Measurements from ENCODE around the gene CIAPIN1.
"Not testable (repeated sequence)": the region's sequence is repeated elsewhere in the genome, so short reads cannot be mapped to it uniquely, and the experiment has no call there.

The CIAPIN1 gene

DNA sequence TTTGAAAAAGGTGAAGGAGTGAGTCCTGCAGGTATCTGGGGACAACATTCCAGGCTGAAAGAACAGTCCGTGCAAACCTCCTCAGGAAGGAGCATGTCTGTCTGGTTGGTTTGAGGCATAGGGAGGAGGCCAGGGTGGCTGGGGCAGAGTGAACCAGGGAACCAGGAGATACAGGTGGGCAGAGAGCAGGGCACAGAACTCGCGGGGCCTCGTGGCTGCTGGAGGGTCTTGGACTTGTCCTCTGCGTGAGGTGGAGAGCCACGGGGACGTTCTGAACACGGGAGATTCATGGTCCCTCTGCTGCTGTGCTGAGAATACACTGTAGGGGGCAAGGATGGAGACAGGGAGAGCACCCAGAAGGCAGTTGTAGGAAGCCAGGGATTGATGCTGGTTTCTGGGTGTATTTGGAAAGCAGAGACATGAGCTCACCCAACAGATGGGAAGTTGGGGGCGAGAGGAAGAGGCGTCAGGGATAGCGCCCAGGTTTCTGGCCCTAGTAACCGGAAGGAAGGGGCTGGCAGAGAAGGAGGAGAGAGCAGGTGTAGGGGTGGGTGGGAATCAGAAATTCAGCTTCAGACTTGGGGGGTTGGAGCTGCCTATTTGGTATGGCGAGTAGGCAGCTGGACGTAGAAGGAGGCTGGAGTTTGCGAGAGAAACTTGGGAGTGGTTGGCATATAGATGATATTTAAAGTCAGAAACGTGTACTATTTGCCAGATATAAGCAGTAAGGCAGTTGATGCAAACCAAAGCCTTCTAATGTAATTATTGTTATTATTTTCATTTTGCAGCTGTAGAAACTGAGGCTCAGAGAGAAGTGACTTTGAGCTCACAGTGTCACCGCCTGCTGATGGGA, 43.0 kb downstream of the CIAPIN1 start, which contains the start of gene CCL17:
Gene CCL17 (plus strand): TSS at position 803 of the 853 bp plus-strand sequence. CDS start 9,166 bp downstream, outside the sequence.
- DNase-seq, result no peak

- DNase-seq, result no peak
Observed at GRCh38 chr16:57401943-57402640, 45.1 kb downstream of the CIAPIN1 start.

DNA sequence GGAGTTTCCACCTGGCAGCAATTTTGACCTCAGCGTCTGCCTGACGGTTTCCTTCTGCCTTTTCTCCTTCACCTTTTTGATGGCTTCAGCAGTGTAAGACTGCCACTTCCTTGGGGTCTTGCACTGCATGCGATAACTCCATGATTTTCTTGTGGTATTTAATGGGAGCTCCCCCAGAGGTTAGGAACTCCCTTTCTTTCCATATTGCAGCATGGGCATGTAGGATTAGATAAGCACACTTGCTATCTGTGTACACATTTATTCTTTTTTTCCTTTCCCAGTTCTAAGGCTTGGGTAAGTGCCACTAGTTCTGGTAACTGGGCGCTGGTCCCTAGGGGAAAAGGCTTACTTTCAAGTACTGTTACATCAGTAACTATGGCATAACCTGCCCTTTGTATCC, 49.7 kb downstream of the CIAPIN1 start:
- not testable (repeated sequence) for DNase-seq

- no peak for DNase-seq
Observed at GRCh38 chr16:57396786-57397185, 50.4 kb downstream of the CIAPIN1 start.

DNA sequence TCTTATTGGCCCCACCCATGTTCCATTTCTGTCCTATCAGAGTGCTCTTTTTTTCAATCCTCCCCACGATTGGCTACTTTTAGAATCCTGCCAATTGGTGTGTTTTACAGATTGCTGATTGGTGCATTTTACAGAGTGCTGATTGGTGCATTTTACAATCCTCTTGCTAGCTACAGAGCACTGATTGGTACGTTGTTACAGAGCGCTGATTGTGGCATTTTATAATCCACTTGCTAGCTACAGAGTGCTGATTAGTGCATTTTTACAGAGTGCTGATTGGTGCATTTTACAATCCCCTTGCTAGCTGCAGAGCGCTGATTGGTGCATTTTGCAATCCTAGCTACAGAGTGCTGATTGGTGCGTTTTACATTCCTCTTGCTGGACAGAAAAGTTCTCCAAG, 52.2 kb downstream of the CIAPIN1 start:
- DNase-seq, result no peak

DNA sequence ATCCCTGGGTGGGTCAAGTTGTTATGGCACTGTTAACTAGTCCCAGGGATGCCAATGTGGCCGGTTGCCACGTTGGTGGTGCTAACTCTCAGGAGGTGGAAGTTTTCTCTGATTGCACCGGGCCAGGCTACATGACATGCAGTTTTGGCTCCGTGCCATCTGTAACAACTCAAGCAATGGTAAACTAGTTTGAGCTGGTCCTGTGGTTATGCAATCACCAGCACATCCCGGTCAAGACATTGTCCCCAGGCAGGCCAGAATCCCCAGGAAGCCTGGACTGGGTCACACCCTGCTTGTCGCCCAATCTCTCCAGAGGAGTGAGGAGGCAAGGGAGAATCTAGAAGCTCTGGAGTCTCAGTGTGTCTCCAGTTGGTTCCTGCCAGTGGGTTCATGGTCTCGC, 52.7 kb downstream of the CIAPIN1 start:
- DNase-seq, result no peak

GRCh38 chr16:57392694-57393093, 54.5 kb downstream of the CIAPIN1 start:
- DNase-seq, result no peak

- no peak for DNase-seq
Observed at GRCh38 chr16:57391708-57392107, 55.5 kb downstream of the CIAPIN1 start.

DNA sequence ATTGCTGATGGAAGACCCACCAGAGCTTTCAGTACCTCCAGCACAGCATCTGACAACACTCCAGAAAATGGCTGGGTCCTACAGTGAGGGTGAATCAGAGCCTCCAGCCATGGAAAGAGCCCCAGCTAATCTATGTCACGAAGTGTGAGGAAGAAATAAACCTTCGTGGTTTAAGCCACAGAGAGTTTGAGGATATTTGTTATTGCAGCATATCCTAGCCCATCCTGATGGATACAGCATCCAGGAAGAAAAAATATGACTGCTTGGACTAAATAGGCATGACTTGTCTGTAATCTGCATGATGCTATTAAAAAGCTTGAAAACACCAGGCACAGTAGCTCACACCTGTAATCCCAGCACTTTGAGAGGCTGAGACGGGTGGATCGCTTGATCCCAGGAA, 55.9 kb downstream of the CIAPIN1 start:
- no peak for DNase-seq

DNA sequence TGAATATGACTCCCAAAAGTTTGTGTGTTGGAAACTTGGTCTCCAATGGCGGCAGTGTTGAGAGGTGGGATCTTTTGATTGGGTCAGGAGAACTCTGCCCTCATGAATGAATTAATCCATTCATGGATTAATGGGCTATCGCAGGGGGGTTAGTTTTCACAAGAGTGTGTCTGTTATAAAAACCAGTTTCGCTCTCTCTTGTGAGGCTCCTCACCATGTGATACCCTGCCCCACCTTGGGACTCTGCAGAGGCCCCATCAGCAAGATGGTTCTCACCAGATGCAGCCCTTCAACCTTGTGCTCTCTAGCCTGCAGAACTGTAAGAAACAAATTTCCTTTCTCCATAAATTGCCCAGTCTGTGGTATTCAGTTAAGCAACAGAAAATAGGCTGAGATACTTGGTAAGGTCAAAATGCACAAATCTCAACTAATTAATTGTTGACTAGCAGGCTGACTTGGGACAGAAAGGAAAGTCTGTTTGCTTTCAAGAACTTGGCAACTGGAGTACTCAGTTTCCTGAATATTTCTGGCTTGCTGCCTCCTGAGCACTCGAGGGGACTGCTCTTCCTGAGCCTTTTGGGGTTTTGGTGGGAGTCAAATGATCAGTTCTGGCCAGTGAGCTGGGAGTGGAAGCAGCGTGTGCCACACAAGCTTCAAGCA, 56.4 kb downstream of the CIAPIN1 start:
- DNase-seq, result no peak

- no peak for DNase-seq
Observed at GRCh38 chr16:57389087-57389468, 58.1 kb downstream of the CIAPIN1 start.

DNA sequence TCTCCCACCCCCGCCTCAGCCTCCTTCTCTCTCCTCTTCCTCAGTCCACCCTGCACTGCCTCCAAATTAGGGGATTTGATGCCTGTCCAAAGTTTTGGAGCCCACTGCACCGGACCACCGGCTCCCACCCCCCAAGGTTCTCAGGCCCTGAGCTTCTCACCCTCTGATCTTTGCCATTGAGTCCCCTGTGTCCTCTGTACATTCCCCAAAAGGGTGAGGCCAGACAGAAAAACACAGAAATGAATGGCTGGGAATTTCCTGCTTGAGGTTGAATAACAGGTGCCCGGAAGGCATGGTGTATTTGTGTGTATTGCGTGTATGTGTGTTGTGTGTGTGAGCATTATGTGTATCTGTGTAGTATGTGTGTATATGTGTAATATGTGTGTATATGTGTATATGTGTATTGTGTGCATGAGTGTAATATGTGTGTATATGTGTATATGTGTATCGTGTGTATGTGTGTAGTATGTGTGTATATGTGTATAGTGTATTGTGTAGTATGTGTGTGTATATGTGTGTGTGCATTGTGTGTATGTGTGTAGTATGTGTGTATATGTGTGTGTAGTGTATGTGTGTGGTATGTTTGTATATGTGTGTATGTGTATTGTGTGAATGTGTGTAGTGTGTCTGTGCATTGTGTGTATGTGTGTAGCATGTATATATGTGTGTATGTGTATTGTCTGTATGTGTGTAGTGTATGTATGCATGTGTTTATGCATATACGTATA, 58.7 kb downstream of the CIAPIN1 start:
- no peak for DNase-seq

DNA sequence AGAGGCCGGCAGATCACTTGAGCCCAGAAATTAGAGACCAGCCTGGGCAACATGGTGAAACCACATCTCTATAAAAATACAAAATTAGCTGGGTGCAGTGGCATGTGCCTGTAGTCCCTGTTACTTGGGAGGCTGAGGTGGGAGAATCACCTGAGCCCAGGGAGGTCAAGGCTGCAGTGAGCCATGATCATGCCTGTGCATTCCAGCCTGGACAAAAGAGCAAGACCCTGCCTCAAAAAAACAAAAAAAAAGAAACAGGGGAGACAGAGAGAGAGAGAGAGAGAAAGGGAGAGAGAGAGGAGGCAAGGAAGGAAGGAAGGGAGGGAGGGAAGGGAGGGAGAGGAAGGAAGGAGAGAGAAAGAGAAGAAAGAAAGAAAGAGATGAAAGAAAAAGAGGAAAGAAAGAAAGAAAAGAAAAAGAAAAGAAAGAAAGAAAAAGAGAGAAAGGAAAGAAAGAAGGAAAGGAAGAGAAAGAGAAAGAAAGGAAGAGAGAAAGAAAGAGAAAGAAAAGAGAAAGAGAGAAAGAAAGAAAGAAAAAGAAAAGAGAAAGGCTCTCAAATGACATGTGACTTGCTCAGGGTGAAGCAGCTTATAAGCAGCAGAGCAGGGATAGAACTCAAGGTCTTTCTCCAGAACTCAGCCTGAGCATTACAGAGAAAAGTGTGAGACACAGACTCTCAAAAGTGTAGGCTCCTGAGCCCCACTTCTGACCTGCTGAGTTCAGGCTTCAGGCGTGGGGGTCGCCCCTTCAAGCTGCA, 59.4 kb downstream of the CIAPIN1 start:
- no peak for DNase-seq

DNA sequence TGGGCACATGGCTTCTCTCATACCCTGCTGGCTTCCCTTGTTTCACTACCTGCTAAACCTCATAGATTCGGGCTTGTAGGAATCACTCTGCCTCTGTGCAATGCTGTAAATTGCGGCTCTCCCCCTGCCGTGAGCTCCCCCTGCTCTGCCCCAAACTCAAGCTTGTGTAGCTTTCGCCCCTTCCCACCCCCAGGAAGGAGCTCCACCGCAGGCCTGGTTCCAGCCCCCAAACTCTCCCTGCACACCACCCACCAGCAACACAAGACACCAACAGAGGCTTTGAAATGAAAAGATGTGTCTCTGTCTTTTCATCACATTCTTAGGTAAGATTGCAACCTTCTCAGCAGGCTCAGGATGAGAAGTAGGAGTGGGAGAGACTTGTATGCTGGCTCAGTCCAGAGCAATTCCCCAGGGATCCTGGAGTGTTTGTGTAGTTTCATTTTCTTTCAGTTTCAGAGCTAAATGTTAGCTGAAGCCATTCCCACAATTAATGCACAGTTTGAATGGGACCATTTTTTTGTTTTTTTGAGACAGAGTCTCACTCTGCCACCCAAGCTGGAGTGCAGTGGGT, 60.7 kb downstream of the CIAPIN1 start:
- DNase-seq, result peak in 2 of 3 experiments; percentile 11 to 65

DNA sequence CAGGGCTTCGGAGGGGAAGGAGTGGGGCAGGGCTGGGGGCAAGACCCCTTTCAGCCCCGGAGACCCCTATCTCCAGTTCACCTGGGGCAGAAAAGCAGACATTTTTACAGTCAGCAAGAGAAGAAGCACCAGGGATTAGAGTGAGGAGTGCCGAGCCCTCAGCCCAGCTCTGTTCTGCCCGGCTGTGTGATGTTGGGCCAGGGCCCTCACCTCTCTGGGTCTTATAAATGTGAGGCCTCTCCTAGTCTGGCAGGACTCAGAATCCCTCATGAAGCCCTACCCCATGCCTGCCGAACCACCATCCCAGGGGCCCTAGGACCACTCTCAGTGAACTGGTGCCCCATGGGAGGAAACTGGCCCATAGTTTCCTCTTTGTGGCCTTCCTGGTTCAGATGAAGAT, 62.1 kb downstream of the CIAPIN1 start:
- no peak for DNase-seq

DNA sequence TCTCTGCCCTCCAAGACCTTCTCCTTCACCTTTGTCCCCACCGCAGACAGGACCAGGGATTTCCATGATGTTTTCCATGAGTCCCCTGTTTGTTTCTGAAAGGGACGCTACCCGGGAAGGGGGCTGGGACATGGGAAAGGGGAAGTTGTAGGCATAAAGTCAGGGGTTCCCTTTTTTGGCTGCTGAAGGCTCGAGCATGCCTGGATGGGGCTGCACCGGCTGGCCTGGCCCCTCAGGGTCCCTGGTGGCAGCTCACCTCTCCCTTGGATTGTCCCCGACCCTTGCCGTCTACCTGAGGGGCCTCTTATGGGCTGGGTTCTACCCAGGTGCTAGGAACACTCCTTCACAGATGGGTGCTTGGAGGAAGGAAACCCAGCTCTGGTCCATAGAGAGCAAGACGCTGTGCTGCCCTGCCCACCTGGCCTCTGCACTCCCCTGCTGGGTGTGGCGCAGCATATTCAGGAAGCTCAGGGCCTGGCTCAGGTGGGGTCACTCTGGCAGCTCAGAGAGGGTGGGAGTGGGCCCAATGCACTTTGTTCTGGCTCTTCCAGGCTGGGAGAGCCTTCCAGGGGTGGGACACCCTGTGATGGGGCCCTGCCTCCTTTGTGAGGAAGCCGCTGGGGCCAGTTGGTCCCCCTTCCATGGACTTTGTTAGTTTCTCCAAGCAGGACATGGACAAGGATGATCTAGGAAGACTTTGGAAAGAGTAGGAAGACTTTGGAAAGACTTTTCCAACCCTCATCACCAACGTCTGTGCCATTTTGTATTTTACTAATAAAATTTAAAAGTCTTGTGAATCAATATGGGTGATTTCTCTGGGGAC, 62.7 kb downstream of the CIAPIN1 start:
- no peak for DNase-seq

DNA sequence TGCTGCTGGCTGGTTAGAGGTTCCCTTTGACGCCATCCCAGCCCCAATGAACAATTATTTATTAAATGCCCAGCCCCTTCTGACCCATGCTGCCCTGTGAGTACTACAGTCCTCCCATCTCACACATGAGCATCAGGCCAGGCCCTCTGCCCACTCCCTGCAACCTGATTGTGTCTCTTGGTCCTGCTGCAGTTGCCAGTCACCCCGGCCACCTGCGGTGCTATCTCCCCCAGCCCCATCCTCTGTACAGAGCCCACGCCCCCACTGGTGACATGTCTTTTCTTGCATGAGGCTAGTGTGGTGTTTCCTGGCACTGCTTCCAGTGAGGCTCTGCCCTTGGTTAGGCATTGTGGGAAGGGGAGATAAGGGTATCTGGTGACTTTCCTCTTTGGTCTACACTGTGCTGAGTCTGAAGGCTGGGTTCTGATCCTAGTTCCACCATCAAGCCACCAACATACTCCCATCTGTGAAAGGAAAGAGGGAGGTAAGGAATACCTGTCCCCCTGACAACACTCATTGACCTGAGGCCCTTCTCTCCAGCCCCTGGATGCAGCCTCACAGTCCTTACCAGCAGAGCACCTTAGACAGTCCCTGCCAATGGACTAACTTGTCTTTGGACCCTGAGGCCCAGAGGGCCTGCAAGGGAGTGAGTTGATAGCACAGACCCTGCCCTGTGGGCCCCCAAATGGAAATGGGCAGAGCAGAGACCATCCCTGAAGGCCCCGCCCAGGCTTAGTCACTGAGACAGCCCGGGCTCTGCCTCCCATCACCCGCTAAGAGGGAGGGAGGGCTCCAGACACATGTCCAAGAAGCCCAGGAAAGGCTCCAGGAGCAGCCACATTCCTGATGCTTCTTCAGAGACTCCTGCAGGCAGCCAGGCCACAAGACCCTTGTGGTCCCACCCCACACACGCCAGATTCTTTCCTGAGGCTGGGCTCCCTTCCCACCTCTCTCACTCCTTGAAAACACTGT, 63.6 kb downstream of the CIAPIN1 start:
- no peak for DNase-seq

- no peak for DNase-seq
Observed at GRCh38 chr16:57382535-57383275, 64.5 kb downstream of the CIAPIN1 start.
